ACC112 (cell line): ENCODE results near the gene PISD.
"Not testable (repeated sequence)": the region's sequence is repeated elsewhere in the genome, so short reads cannot be mapped to it uniquely, and the experiment has no call there.

Source experiments
- H2AFZ ChIP-seq: fragments of 200-600 bp; sonication (generic); one replicate; pipeline ENCODE4 v1.6.0; 2017; ENCODE audit warnings: antibody characterized with exemption, low read length; ENCODE audit not compliant: unreplicated experiment
- H3K27ac ChIP-seq: fragments of 200-600 bp; sonication (generic); 2 replicates; pipeline ENCODE4 v1.5.1; 2014; ENCODE audit warnings: low read depth, mild to moderate bottlenecking, antibody characterized with exemption, low read length, moderate library complexity
- H3K27me3 ChIP-seq: fragments of 200-600 bp; sonication (generic); 2 replicates; pipeline ENCODE4 v1.6.1; 2014; ENCODE audit warnings: mild to moderate bottlenecking, antibody characterized with exemption, low read length, moderate library complexity, mixed read lengths; ENCODE audit not compliant: insufficient read depth
- H3K36me3 ChIP-seq: fragments of 200-600 bp; sonication (generic); 2 replicates; pipeline ENCODE4 v1.6.1; 2016; ENCODE audit warnings: mild to moderate bottlenecking, antibody characterized with exemption, low read length, moderate library complexity, mixed read lengths; ENCODE audit not compliant: insufficient read depth
- H3K4me1 ChIP-seq: fragments of 200-600 bp; sonication (generic); one replicate; pipeline ENCODE4 v1.6.1; 2016; ENCODE audit warnings: low read length, mixed read lengths; ENCODE audit not compliant: insufficient read depth, unreplicated experiment, control insufficient read depth
- H3K4me3 ChIP-seq: fragments of 200-600 bp; sonication (generic); 2 replicates; pipeline ENCODE4 v1.5.1; 2014; ENCODE audit warnings: mild to moderate bottlenecking, low read depth, low read length
- H3K79me2 ChIP-seq: fragments of 200-600 bp; sonication (generic); one replicate; pipeline ENCODE4 v1.6.0; 2016; ENCODE audit warnings: low read length; ENCODE audit not compliant: control insufficient read depth, unreplicated experiment, insufficient read depth

Gene PISD

DNA sequence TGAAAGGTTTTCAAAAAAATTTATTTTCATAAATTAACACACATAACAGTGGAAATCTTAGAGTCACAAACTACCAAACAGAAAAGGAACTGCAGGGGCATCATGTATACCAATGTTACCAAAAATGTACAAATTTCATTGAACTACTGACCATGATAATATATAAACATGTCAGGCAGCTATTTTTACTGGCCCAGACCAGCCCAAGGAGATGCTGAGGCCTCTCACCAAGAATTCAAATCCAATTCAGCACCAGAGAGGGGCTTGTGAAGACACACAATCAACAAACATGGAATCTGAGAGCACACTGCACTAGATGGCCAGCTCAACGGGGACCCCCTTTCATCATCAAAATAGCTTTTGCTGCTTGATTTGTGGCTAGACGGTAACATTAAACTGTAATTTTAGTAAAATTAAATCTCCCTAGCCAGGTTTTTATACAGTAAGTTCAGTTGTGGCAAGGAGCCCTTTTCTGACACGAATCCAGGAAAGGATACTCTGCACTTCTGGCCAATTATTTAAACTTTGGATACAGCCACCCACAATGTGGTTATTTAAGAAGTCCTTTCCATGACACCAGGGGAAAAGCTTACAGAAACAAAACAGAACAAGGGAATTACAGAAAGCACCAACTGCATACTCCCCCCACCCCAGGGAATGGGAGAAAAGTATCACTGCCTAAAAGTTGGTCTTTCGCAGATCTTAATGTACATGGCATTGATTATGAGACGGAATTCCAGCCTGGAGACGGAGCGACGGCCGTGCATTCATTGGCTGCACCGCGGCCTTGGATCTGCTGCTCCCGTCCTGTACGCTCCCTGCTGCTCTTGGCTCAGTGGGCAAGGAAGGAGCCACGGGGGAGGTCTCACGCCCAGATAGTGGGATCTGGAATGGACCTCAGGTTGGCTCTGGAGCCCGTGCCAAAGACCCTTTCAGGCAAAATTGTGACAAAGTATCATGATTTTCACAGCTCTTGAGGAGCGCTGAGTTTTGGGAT is 19.6 kb upstream of the PISD start:
- Histone ChIP-seq H3K79me2 (no peaks in the 10 kb centered on the region), H3K4me1 (peaks cover 34% of the 10 kb centered on the region), H3K27me3 (no peaks in the 10 kb centered on the region), H3K4me3 (peak overlapping the region; percentile 39; the same call in 1 of the 2 replicates), H2AFZ (peak overlapping the region; percentile 62), H3K27ac (peak overlapping the region; percentile 90), H3K36me3 (no peaks in the 10 kb centered on the region; the same call in none of the 2 replicates)

DNA sequence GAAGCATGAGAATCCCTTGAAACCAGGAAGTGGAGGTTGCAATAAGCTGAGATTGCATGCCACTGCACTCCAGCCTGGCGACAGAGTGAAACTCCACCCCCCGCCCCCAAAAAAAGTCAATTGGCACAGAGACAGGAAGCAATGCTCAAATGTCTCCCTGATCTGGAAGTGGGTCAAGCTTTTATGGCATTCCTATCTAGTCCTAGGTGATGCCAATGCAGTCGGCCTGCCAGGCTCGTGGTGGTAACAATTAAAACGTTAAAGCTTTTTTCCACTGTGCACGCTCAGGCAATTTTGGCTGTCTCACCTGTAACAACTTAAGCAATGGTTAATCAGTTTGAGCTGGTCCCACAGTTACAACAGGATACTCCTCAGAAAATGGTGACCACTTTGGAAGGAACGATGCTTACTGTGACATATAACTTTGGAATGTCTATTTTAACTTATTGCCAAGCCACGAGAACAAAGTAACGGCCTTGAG is 18.9 kb upstream of the PISD start:
- Histone ChIP-seq H2AFZ (peak overlapping the region; percentile 62), H3K4me1 (peaks cover 34% of the 10 kb centered on the region), H3K27ac (peak overlapping the region; percentile 90), H3K27me3 (no peaks in the 10 kb centered on the region), H3K79me2 (no peaks in the 10 kb centered on the region), H3K4me3 (peak overlapping the region; percentile 39; the same call in 1 of the 2 replicates), H3K36me3 (no peaks in the 10 kb centered on the region; the same call in none of the 2 replicates)

DNA sequence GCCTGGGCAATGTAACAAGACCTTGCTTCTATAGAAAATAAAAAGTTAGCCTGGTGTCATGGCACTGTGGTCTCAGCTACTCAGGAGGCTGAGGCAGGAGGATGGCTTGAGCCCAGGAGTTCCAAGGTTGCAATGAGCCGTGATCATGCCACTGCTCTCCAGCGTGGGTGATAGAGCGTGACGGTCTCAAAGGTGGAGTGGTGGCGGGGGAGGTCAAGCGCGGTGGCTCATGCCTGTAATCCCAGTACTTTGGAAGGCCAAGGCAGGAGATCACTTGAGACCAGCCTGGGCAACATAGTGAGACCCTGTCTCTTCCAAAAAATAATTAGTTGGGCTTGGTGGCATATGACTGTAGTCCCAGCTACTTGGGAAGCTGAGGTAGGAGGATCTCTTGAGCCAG is 16.7 kb upstream of the PISD start:
- Histone ChIP-seq H3K4me1 (peaks cover 34% of the 10 kb centered on the region), H3K79me2 (no peaks in the 10 kb centered on the region), H3K4me3 (no peak overlapping the region), H2AFZ (no peak overlapping the region), H3K27ac (no peak overlapping the region), H3K36me3 (no peaks in the 10 kb centered on the region), H3K27me3 (no peaks in the 10 kb centered on the region)

DNA sequence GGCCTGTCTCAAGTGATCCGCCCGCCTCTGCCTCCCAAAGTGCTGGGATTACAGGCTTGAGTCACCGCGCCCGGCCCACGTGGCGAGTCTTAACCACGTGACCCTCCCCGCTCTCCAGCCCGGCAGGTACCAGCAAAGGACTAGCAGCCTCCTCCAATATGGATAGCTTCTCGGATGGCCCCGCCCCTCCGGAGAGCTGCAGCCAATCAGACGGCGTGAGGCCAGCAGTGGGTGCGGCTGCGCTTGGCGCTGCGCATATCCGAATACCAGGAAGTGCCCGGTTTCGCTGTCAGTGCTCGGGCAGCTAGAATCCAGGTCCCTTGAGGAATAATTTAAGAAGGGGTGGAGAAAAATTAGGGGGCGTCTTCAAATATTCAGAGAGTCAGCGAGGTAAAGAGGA is 14.7 kb upstream of the PISD start:
- Histone ChIP-seq H2AFZ (peak overlapping the region; percentile 60), H3K27ac (peak overlapping the region; percentile 34; the same call in 1 of the 2 replicates), H3K36me3 (no peaks in the 10 kb centered on the region), H3K4me1 (peaks cover 18% of the 10 kb centered on the region), H3K4me3 (peak overlapping the region; percentile 68), H3K27me3 (no peaks in the 10 kb centered on the region), H3K79me2 (no peaks in the 10 kb centered on the region)

DNA sequence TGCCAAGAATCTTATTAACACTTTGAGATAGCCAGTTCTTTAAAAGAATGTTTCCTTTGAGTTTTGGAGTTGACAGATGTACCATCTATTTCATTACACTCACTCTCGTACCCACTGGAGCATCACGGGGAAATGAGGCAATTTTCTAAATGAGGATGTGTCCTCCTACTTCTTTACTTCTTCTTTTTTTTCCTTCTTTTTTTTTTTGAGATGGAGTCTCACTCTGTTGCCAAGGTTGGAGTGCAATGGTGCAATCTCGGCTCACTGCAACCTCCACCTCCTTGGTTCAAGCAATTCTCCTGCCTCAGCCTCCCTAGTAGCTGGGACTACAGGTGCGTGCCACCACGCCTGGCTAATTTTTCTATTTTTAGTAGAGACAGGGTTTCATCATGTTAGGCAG is 12.2 kb upstream of the PISD start:
- not testable (repeated sequence) for H3K4me1 ChIP-seq, H3K4me3 ChIP-seq, H2AFZ ChIP-seq, H3K79me2 ChIP-seq, H3K36me3 ChIP-seq, H3K27me3 ChIP-seq, H3K27ac ChIP-seq

DNA sequence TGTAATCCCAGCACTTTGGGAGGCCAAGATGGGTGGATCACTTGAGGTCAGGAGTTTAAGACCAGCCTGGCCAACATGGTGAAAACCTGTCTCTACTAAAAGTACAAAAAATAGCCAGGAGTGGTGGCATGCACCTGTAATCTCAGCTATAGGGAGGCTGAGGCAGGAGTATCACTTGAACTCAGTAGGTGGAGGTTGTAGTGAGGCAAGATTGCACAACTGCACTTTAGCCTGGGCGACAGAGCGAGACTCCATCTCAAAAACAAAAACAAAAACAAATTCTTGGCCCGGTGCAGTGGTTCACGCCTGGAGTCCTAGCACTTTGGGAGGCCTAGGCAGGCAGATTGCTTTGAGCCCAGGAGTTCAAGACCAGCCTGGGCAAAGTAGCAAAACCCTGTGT is 6.8 kb upstream of the PISD start:
- not testable (repeated sequence) for H3K79me2 ChIP-seq, H3K4me1 ChIP-seq, H3K27ac ChIP-seq, H2AFZ ChIP-seq, H3K4me3 ChIP-seq, H3K27me3 ChIP-seq, H3K36me3 ChIP-seq

DNA sequence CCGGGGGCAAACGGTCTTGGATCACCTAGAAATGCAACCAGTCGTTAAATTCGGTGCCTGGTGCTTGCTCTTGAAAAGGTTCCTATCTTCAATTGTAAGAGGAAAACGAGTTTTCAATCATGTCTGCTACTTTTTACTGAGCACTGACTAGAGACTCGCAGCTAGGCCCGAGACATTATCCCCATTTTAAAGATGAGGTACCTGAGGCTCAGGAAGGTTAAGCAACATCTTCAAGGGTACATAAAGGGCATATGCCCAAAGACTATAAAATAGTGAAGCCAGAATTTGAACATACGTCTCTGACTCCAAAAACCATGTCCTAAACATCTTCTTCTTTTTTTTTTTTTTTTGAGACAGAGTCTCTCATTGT is 638 bp upstream of the PISD start:
- H3K27ac ChIP-seq: peak overlapping the region; percentile 1; the same call in 1 of the 2 replicates
- peaks cover 34% of the 10 kb centered on the region for H3K79me2 ChIP-seq
- H2AFZ ChIP-seq: peak overlapping the region; percentile 49
- no peaks in the 10 kb centered on the region for H3K27me3 ChIP-seq
- no peaks in the 10 kb centered on the region for H3K36me3 ChIP-seq
- peak overlapping the region; percentile 87 for H3K4me3 ChIP-seq
- H3K4me1 ChIP-seq: peaks cover 6% of the 10 kb centered on the region

DNA sequence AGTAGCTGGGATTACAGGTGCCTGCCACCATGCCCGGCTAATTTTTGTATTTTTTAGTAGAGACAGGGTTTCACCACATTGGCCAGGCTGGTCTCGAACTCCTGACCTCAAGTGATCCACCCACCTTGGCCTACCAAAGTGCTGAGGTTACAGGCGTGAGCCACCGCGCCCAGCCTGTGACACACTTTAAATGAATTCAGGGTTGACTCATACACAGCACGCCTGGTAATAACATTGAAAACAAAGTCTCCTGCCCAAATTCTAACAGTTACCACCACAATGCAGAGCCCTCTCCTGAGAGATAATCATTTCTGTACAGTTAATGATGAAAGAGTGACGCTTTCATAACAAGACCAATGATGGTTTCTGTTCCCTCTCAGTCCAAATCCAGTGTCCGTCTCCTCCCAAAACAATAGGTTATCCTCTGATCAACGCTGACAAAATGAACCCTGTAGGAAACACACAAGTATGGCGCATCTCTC is 1.1 kb downstream of the PISD start:
- peak overlapping the region; percentile 88 for H3K27ac ChIP-seq
- H3K4me3 ChIP-seq: peak overlapping the region; percentile 87
- peaks cover 40% of the 10 kb centered on the region for H3K79me2 ChIP-seq
- H3K4me1 ChIP-seq, H3K27me3 ChIP-seq, H3K36me3 ChIP-seq, H2AFZ ChIP-seq: not testable (repeated sequence)

DNA sequence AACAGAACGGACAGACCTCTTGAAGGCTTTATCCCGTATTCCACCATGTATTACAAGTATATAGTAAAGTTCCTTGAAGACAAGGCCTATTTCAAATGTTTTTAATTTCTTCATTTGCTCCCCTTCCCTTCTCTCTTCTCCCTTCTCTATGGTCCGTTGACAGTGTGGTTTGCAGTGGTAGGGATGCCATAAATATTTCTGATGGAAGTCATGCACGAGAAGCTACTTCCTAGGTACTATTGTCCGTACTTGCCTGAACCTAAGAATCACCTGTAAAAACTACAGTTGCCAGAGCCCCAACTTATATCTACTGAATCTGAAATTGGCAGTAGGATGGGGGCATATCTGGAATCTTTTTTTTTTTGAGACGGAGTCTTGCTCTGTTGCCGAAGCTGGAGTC is 2.8 kb downstream of the PISD start:
- Histone ChIP-seq H3K27ac (no peak overlapping the region), H3K4me3 (no peak overlapping the region), H3K36me3 (no peaks in the 10 kb centered on the region), H3K27me3 (no peaks in the 10 kb centered on the region), H3K79me2 (peaks cover 47% of the 10 kb centered on the region), H3K4me1 (peaks cover 6% of the 10 kb centered on the region), H2AFZ (no peak overlapping the region)

DNA sequence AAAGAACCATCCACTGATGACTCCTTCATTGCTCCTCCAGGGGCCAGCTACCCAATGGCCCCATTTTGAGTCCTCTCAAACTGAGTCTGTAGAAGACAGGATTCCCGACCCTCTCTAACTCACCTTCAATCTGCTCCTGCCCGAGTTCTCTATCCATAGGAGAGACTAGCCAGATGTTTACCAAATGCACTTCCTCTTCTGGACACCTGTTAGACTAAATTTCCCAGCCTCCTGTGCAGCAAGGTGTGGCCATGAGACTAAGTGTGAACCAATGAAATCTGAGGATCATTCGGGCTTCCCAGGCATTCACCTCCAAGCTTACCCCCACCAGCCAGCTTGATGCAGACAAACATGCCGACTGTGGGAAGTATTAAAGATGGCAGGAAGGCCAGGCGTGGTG is 7.6 kb downstream of the PISD start:
- H3K36me3 ChIP-seq: peaks cover 3% of the 10 kb centered on the region; the same call in 1 of the 2 replicates
- no peaks in the 10 kb centered on the region for H3K27me3 ChIP-seq
- peaks cover 57% of the 10 kb centered on the region for H3K79me2 ChIP-seq
- H3K4me1 ChIP-seq: peaks cover 7% of the 10 kb centered on the region
- H3K4me3 ChIP-seq: no peak overlapping the region
- no peak overlapping the region for H2AFZ ChIP-seq
- H3K27ac ChIP-seq: no peak overlapping the region

DNA sequence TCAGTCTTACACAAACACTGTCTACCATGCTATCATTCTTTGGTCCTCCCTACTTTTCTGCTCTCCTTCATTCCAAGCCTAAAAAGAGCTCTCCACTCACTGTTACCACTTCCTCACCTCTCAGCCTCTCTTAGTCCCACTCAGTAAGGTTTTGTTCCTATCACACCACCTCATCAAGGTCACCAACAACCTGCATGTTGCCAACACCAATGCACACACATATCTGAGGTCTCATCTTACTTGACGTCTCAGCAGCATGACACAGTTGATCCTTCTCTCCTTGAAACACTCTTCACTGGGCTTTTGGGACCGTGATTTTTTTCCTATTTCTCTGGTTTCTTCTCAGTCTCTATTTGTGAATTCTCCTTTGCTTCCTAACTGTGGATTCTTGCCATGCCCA is 8.1 kb downstream of the PISD start:
- peaks cover 7% of the 10 kb centered on the region for H3K4me1 ChIP-seq
- H3K27ac ChIP-seq: no peak overlapping the region
- peaks cover 3% of the 10 kb centered on the region; the same call in 1 of the 2 replicates for H3K36me3 ChIP-seq
- H3K79me2 ChIP-seq: peaks cover 53% of the 10 kb centered on the region
- H2AFZ ChIP-seq: no peak overlapping the region
- H3K4me3 ChIP-seq: no peak overlapping the region
- no peaks in the 10 kb centered on the region for H3K27me3 ChIP-seq
